GM12874 (cell line): ENCODE data around the gene PIP5K1A.

ENCODE experiments used
- CTCF ChIP-seq: IDR thresholded peaks from 2 replicates; pipeline ENCODE4 v1.5.1; 2011; ENCODE audit warnings: low read depth, mild to moderate bottlenecking, control low read depth, low read length, moderate library complexity; ENCODE audit not compliant: insufficient read depth

Gene PIP5K1A

GRCh38 chr1:151266821-151267220 is 68.5 kb downstream of the PIP5K1A start:
- TF ChIP-seq CTCF = no peak

GRCh38 chr1:151267760-151268159 is 69.4 kb downstream of the PIP5K1A start:
- no peak for TF ChIP-seq CTCF

- no peak for TF ChIP-seq CTCF
Observed at GRCh38 chr1:151273924-151274466, 75.6 kb downstream of the PIP5K1A start.

- no peak for TF ChIP-seq CTCF
Observed at GRCh38 chr1:151277249-151277648, 78.9 kb downstream of the PIP5K1A start.

- TF ChIP-seq CTCF = no peak
Observed at GRCh38 chr1:151281225-151281968, 83.0 kb downstream of the PIP5K1A start.

GRCh38 chr1:151281969-151282882 is 83.9 kb downstream of the PIP5K1A start, which contains the start of gene ZNF687:
TSS of gene ZNF687 (plus strand) at chr1:151282299. CDS start at chr1:151286292, 3,993 bp downstream.
- TF ChIP-seq CTCF = 0 out of 2 replicates have a peak, but pooled peaks have one; percentile 7
